HS-27A (cell line): ENCODE results near the gene PRKACA.

Experiments used
- DNase-seq: peaks from one replicate; pipeline ENCODE4 v3.0.0-alpha.2; 2012; ENCODE audit warnings: low read depth, missing footprints

PRKACA gene

GRCh38 chr19:14116918-14117578 is 514 bp downstream of the PRKACA start:
- DNase-seq: no peak

GRCh38 chr19:14116525-14116917 is 1.0 kb downstream of the PRKACA start:
- no peak for DNase-seq

- no peak for DNase-seq
Measured at GRCh38 chr19:14115756-14116155, 1.8 kb downstream of the PRKACA start.

- DNase-seq: no peak
Measured at GRCh38 chr19:14114854-14115253, 2.7 kb downstream of the PRKACA start.

GRCh38 chr19:14114439-14114838 is 3.1 kb downstream of the PRKACA start:
- DNase-seq: no peak

- DNase-seq: no peak
Measured at GRCh38 chr19:14113762-14114414, 3.7 kb downstream of the PRKACA start.

- no peak for DNase-seq
Measured at GRCh38 chr19:14112809-14113385, 4.7 kb downstream of the PRKACA start.

GRCh38 chr19:14112051-14112808 is 5.3 kb downstream of the PRKACA start:
- DNase-seq: no peak

- no peak for DNase-seq
Measured at GRCh38 chr19:14111486-14111885, 6.1 kb downstream of the PRKACA start.

- DNase-seq: no peak
Measured at GRCh38 chr19:14110650-14111049, 6.9 kb downstream of the PRKACA start.

- DNase-seq: no peak
Measured at GRCh38 chr19:14107581-14108461, 9.7 kb downstream of the PRKACA start.

GRCh38 chr19:14106840-14107239 is 10.7 kb downstream of the PRKACA start:
- DNase-seq: no peak

GRCh38 chr19:14105680-14106079 is 11.9 kb downstream of the PRKACA start:
- DNase-seq: no peak

- no peak for DNase-seq
Measured at GRCh38 chr19:14103310-14103709, 14.3 kb downstream of the PRKACA start.

- DNase-seq: no peak
Measured at GRCh38 chr19:14102756-14103155, 14.8 kb downstream of the PRKACA start.

- DNase-seq: no peak
Measured at GRCh38 chr19:14102102-14102696, 15.4 kb downstream of the PRKACA start.

GRCh38 chr19:14101003-14101545 is 16.5 kb downstream of the PRKACA start:
- DNase-seq: no peak

- DNase-seq: no peak
Measured at GRCh38 chr19:14097532-14098151, 19.9 kb downstream of the PRKACA start.

- no peak for DNase-seq
Measured at GRCh38 chr19:14096272-14096992, 21.1 kb downstream of the PRKACA start.

GRCh38 chr19:14094854-14095253 is 22.7 kb downstream of the PRKACA start:
- no peak for DNase-seq
